Thyroid gland (tissue), 4 donors: ENCODE results near the gene GMPS.

Source experiments
- CTCF ChIP-seq, 6 experiments: fragments of 200-600 bp in 3 of 6; fragments of 450-650 bp in 3 of 6; sonication (generic) in 3 of 6; IDR thresholded peaks; one replicate each; pipeline ENCODE4 v1.5.1; 2016 to 2019; ENCODE audit warnings: antibody characterized with exemption in 6 of 6, mild to moderate bottlenecking in 2 of 6, inconsistent platforms in 1 of 6, moderate library complexity in 1 of 6
- POLR2A ChIP-seq, 2 donors: fragments of 450-650 bp; IDR thresholded peaks; one replicate each; pipeline ENCODE4 v1.6.1; 2017; ENCODE audit warnings: antibody characterized with exemption in 2 of 2, mild to moderate bottlenecking in 2 of 2, moderate library complexity in 1 of 2

GRCh38 chr3:155872904-155873646, 2.6 kb downstream of the GMPS start:
- TF ChIP-seq CTCF (IDR thresholded peaks at IDR 0.05): no peak
- no peak for TF ChIP-seq POLR2A (IDR thresholded peaks at IDR 0.05)
